ENCODE results near the gene FNDC1. TPM values are rescaled to one million over a fixed set of nuclear protein-coding genes. Genes with fewer than 3 reads are reported as not detected.

Gene FNDC1
- total and polyA plus RNA-seq, 11 donors = 0.08 to 7.5 (median 1.2) TPM

GRCh38 chr6:159234102-159234553, 64.9 kb downstream of the FNDC1 start:
- TF ChIP-seq POLR2A (IDR thresholded peaks at IDR 0.05) (no peak), CTCF (IDR thresholded peaks at IDR 0.05) (no peak)
- H3K4me1 ChIP-seq = peaks cover 0 to 9% (median 0%) of the 10 kb centered on the region in 12 donors
- peaks cover 0 to 57% (median 30%) of the 10 kb centered on the region in 9 donors for H3K27me3 ChIP-seq
- whole genome bisulfite sequencing, 4 donors = 18 to 46% (median 32%) methylated on average over 9 to 26 of the region's 26 CpGs
- H3K9me3 ChIP-seq = no peaks in the 10 kb centered on the region
- no peaks in the 10 kb centered on the region for H3K36me3 ChIP-seq
- peak overlapping the region in 2 of 12 donors; percentile 7 for H3K4me3 ChIP-seq
- DNase-seq (no peak), ATAC-seq (peak in 1 of 4 donors; percentile 22)
- no peak overlapping the region for H3K27ac ChIP-seq
- intact Hi-C loops (cut with DNase I) = no loop called here

GRCh38 chr6:159238920-159239558, 69.8 kb downstream of the FNDC1 start:
- intact Hi-C loops (cut with DNase I) = no loop called here
- 78 to 86% (median 80%) methylated on average over 9 of the region's 9 CpGs for WGBS, 4 donors
- DNase-seq = no peak
- no peak overlapping the region for H3K27ac ChIP-seq
- peaks cover 0 to 2% (median 0%) of the 10 kb centered on the region in 12 donors for H3K4me1 ChIP-seq
- no peak overlapping the region for H3K4me3 ChIP-seq
- no peak for ATAC-seq
- peaks cover 0 to 38% (median 16%) of the 10 kb centered on the region in 9 donors for H3K27me3 ChIP-seq
- no peak for TF ChIP-seq POLR2A (IDR thresholded peaks at IDR 0.05)
- H3K9me3 ChIP-seq = no peaks in the 10 kb centered on the region
- no peaks in the 10 kb centered on the region for H3K36me3 ChIP-seq

GRCh38 chr6:159249128-159249527, 79.9 kb downstream of the FNDC1 start:
- peaks cover 0 to 13% (median 0%) of the 10 kb centered on the region in 12 donors for H3K4me1 ChIP-seq
- H3K27ac ChIP-seq = peak overlapping the region in 5 of 12 donors; percentile 23 to 79 (median 51)
- whole genome bisulfite sequencing, 4 donors = 57 to 62% (median 59%) methylated on average over 3 of the region's 3 CpGs
- DNase-seq (no peak), ATAC-seq (peak; percentile 64 to 94 (median 80))
- H3K36me3 ChIP-seq = no peaks in the 10 kb centered on the region
- H3K4me3 ChIP-seq = no peak overlapping the region
- no peaks in the 10 kb centered on the region for H3K9me3 ChIP-seq
- TF ChIP-seq CTCF (IDR thresholded peaks at IDR 0.05) = no peak
- TF ChIP-seq POLR2A (IDR thresholded peaks at IDR 0.05) = no peak
- H3K27me3 ChIP-seq = no peaks in the 10 kb centered on the region
- intact Hi-C loops (cut with DNase I) = no loop called here

GRCh38 chr6:159249752-159250151, 80.6 kb downstream of the FNDC1 start:
- H3K4me3 ChIP-seq = no peak overlapping the region
- TF ChIP-seq CTCF (IDR thresholded peaks at IDR 0.05) = no peak
- 51 to 79% (median 60%) methylated on average over 8 of the region's 8 CpGs for WGBS, 4 donors
- no peaks in the 10 kb centered on the region for H3K36me3 ChIP-seq
- DNase-seq = no peak
- peaks cover 0 to 13% (median 0%) of the 10 kb centered on the region in 12 donors for H3K4me1 ChIP-seq
- intact Hi-C loops (cut with DNase I) = loop anchor here in 3 of 10 donors (5.0 to 10.0 kb wide), 2 partner anchors 405 to 408 kb away; no protein-coding TSS in a partner anchor
- peak in 3 of 4 donors; percentile 36 to 49 (median 44) for ATAC-seq
- H3K27me3 ChIP-seq = no peaks in the 10 kb centered on the region
- H3K27ac ChIP-seq = peak overlapping the region in 6 of 12 donors; percentile 15 to 79 (median 50)
- H3K9me3 ChIP-seq = no peaks in the 10 kb centered on the region

Measured in heart left ventricle (tissue), 16 donors.